HepG2 (cell line): Measurements from ENCODE around the gene PKD1L1. TPM values are rescaled to one million over a fixed set of nuclear protein-coding genes. Genes with fewer than 3 reads are reported as not detected.

Experiments
- ADNP ChIP-seq: sonication (generic); formaldehyde crosslinking; IDR thresholded peaks from 2 replicates; pipeline ENCODE4 v1.4.0; 2020; ENCODE audit warnings: missing genetic modification reagents
- ARNT ChIP-seq: fragments of 450-650 bp; IDR thresholded peaks from 2 replicates; pipeline ENCODE4 v1.6.1; 2017
- HIVEP1 ChIP-seq: sonication (generic); formaldehyde crosslinking; IDR thresholded peaks from 2 replicates; pipeline ENCODE4 v1.4.0; 2020; ENCODE audit warnings: mild to moderate bottlenecking, missing genetic modification reagents
- HOXD1 ChIP-seq: sonication (generic); formaldehyde crosslinking; IDR thresholded peaks from 2 replicates; pipeline ENCODE4 v1.5.0; 2020; ENCODE audit warnings: missing genetic modification reagents
- JUNB ChIP-seq: sonication (generic); formaldehyde crosslinking; IDR thresholded peaks from 2 replicates; pipeline ENCODE4 v1.8.0; 2022; ENCODE audit warnings: missing genetic modification reagents, mild to moderate bottlenecking, borderline replicate concordance
- KDM3A ChIP-seq: IDR thresholded peaks from 2 replicates; pipeline ENCODE4 v1.6.1; 2018; ENCODE audit warnings: low read depth, missing compliant biosample characterization
- NFE2L2 ChIP-seq: fragments of 150-350 bp; IDR thresholded peaks from 2 replicates; pipeline ENCODE4 v1.6.1; 2014; ENCODE audit warnings: low read length
- POLR2G ChIP-seq: fragments of 200-400 bp; formaldehyde crosslinking; IDR thresholded peaks from 2 replicates; pipeline ENCODE4 v1.6.1; 2018; ENCODE audit warnings: mild to moderate bottlenecking, low read depth, low read length, moderate library complexity
- RAD51 ChIP-seq: fragments of 450-650 bp; IDR thresholded peaks from 2 replicates; pipeline ENCODE4 v1.6.1; 2016; ENCODE audit warnings: borderline replicate concordance
- RBAK ChIP-seq: sonication (generic); formaldehyde crosslinking; IDR thresholded peaks from 2 replicates; pipeline ENCODE4 v1.5.1; 2020; ENCODE audit warnings: mild to moderate bottlenecking, missing genetic modification reagents
- RELA ChIP-seq: sonication (generic); formaldehyde crosslinking; IDR thresholded peaks from 2 replicates; pipeline ENCODE4 v1.4.0; 2020; ENCODE audit warnings: missing genetic modification reagents
- REPIN1 ChIP-seq: sonication (generic); formaldehyde crosslinking; IDR thresholded peaks from 2 replicates; pipeline ENCODE4 v1.8.0; 2022; ENCODE audit warnings: missing genetic modification reagents, low read depth, mild to moderate bottlenecking, borderline replicate concordance
- RFX3 ChIP-seq: IDR thresholded peaks from 2 replicates; pipeline ENCODE4 v1.6.1; 2016; ENCODE audit warnings: missing biosample characterization, missing genetic modification reagents
- U2AF1 ChIP-seq: fragments of 200-400 bp; formaldehyde crosslinking; optimal IDR thresholded peaks from 2 replicates; pipeline ENCODE3; 2017; ENCODE audit warnings: mild to moderate bottlenecking, low read depth, low read length
- ZNF326 ChIP-seq: sonication (generic); formaldehyde crosslinking; IDR thresholded peaks from 2 replicates; pipeline ENCODE4 v1.4.0; 2020; ENCODE audit warnings: missing genetic modification reagents, borderline replicate concordance
- ZNF460 ChIP-seq: sonication (generic); formaldehyde crosslinking; IDR thresholded peaks from 2 replicates; pipeline ENCODE4 v1.5.1; 2020; ENCODE audit warnings: missing genetic modification reagents, mild to moderate bottlenecking, borderline replicate concordance
- ZNF496 ChIP-seq: sonication (generic); formaldehyde crosslinking; IDR thresholded peaks from 2 replicates; pipeline ENCODE4 v1.8.1; 2023; ENCODE audit warnings: mild to moderate bottlenecking, moderate library complexity, missing genetic modification reagents; ENCODE audit not compliant: insufficient replicate concordance
- ZNF530 ChIP-seq: sonication (generic); formaldehyde crosslinking; IDR thresholded peaks from 2 replicates; pipeline ENCODE4 v1.5.0; 2020; ENCODE audit warnings: low read depth, mild to moderate bottlenecking, missing genetic modification reagents
- polyA plus RNA-seq, 8 experiments: library from polyadenylated mRNA; depleted of rRNA in 3 of 8; stranded (reverse) in 7 of 8; unstranded in 1 of 8; fragments of >200 nt; fragmentation: Illumina TruSeq in 4 of 8; extraction: Trizol in 4 of 8; gene quantifications; 2 replicates each; pipeline versions ENCODE4 v1.2.1 to v1.2.3, GENCODE V29; 2011 to 2016; ENCODE audit warnings: low read depth in 4 of 8, missing spikeins in 1 of 8, mixed read lengths in 1 of 8; ENCODE audit not compliant: insufficient read depth in 1 of 8
- total RNA-seq, 5 experiments: library from RNA; depleted of rRNA; stranded (reverse); fragments of >200 nt; fragmentation: Illumina TruSeq; extraction: Trizol; gene quantifications; 2 replicates each; pipeline ENCODE4 v1.2.3, GENCODE V29; 2016; ENCODE audit warnings: low read depth in 1 of 5
- TF ChIP-seq, protein P1 (sequence below): sonication (generic); formaldehyde crosslinking; IDR thresholded peaks from 2 replicates; pipeline ENCODE4 v1.5.0; 2020; ENCODE audit warnings: missing genetic modification reagents
- TF ChIP-seq, protein P2 (sequence below): sonication (generic); formaldehyde crosslinking; IDR thresholded peaks from 2 replicates; pipeline ENCODE4 v1.8.1; 2023; ENCODE audit warnings: mild to moderate bottlenecking, missing genetic modification reagents
- TF ChIP-seq, protein P3 (sequence below): sonication (generic); IDR thresholded peaks from 2 replicates; pipeline ENCODE4 v1.6.1; 2016; ENCODE audit warnings: low read depth, borderline replicate concordance
- TF ChIP-seq, protein P4 (sequence below): sonication (generic); formaldehyde crosslinking; IDR thresholded peaks from 2 replicates; pipeline ENCODE4 v1.5.0; 2020; ENCODE audit warnings: mild to moderate bottlenecking, missing genetic modification reagents
- TF ChIP-seq, protein P5 (sequence below): sonication (generic); formaldehyde crosslinking; IDR thresholded peaks from 2 replicates; pipeline ENCODE4 v1.8.0; 2022; ENCODE audit warnings: mild to moderate bottlenecking, missing genetic modification reagents; ENCODE audit not compliant: insufficient replicate concordance

PKD1L1 gene
- total and polyA plus RNA-seq, 2 of the 13 experiments (the other 11 are each of a cell fraction or from before 2014, with no cell fraction given) = 0.01 TPM; not detected in 1

DNA sequence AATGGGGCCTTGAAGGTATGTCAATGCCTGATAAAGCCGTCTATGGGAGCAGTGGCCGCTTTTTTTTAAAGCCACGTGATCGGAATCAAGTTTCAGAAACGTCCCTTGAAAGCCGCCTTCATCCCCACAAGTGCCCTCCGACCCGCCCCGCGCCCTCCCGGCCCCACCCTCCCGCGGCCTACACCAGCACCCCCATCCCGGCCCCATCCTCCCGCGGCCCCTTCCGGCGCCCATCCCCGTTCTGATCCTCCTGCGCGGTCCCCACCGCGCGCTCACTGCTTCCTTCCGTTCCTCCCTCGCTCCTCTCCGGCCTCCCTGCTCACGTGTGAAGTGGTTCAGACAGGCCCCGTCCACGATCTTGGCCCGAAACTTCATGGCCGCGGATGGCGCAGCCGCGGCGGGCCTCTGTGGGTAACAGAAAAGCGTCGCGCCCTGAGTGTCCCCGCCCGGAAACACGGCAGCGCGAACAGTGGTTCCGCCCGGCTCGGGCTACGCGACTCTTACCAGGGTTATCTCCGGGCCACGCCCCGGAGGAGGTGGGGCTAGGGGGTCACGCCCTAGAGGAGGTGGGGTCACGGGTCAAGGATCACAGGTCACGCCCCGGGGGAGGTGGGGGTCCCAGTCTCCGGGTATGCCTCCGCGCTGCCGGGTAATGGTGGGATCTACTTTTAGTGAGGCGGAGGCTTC lies 31.0 kb upstream of the PKD1L1 start, which contains the start of gene HUS1 (continued):
- TF ChIP-seq JUNB (CRISPR knock-in tag) (no peak), RBAK (CRISPR knock-in tag) (0 out of 2 replicates have a peak, but pooled peaks have one; percentile 51), KDM3A (CRISPR knock-in tag) (peak; percentile 86), ZNF496 (CRISPR knock-in tag) (no peak), RELA (CRISPR knock-in tag) (peak; percentile 61; the same call in 1 of the 2 replicates), REPIN1 (CRISPR knock-in tag) (peak; percentile 91), ZNF530 (no peak), NFE2L2 (no peak), ADNP (CRISPR knock-in tag) (no peak), HOXD1 (CRISPR knock-in tag) (peak; percentile 62; the same call in 1 of the 2 replicates), RFX3 (no peak), HIVEP1 (CRISPR knock-in tag) (peak; percentile 90), ZNF326 (CRISPR knock-in tag) (no peak), U2AF1 (peak; percentile 91), POLR2G (peak; percentile 93), RAD51 (no peak), ZNF460 (CRISPR knock-in tag) (peak; percentile 67; the same call in 1 of the 2 replicates), ARNT (no peak)
- TF ChIP-seq, protein P1, sequence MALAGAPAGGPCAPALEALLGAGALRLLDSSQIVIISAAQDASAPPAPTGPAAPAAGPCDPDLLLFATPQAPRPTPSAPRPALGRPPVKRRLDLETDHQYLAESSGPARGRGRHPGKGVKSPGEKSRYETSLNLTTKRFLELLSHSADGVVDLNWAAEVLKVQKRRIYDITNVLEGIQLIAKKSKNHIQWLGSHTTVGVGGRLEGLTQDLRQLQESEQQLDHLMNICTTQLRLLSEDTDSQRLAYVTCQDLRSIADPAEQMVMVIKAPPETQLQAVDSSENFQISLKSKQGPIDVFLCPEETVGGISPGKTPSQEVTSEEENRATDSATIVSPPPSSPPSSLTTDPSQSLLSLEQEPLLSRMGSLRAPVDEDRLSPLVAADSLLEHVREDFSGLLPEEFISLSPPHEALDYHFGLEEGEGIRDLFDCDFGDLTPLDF = peak; percentile 70; the same call in 1 of the 2 replicates
- TF ChIP-seq, protein P2, sequence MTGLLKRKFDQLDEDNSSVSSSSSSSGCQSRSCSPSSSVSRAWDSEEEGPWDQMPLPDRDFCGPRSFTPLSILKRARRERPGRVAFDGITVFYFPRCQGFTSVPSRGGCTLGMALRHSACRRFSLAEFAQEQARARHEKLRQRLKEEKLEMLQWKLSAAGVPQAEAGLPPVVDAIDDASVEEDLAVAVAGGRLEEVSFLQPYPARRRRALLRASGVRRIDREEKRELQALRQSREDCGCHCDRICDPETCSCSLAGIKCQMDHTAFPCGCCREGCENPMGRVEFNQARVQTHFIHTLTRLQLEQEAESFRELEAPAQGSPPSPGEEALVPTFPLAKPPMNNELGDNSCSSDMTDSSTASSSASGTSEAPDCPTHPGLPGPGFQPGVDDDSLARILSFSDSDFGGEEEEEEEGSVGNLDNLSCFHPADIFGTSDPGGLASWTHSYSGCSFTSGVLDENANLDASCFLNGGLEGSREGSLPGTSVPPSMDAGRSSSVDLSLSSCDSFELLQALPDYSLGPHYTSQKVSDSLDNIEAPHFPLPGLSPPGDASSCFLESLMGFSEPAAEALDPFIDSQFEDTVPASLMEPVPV (CRISPR knock-in tag) = no peak
- TF ChIP-seq, protein P3, sequence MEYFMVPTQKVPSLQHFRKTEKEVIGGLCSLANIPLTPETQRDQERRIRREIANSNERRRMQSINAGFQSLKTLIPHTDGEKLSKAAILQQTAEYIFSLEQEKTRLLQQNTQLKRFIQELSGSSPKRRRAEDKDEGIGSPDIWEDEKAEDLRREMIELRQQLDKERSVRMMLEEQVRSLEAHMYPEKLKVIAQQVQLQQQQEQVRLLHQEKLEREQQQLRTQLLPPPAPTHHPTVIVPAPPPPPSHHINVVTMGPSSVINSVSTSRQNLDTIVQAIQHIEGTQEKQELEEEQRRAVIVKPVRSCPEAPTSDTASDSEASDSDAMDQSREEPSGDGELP = no peak; the same call in 1 of the 2 replicates
- TF ChIP-seq, protein P4, sequence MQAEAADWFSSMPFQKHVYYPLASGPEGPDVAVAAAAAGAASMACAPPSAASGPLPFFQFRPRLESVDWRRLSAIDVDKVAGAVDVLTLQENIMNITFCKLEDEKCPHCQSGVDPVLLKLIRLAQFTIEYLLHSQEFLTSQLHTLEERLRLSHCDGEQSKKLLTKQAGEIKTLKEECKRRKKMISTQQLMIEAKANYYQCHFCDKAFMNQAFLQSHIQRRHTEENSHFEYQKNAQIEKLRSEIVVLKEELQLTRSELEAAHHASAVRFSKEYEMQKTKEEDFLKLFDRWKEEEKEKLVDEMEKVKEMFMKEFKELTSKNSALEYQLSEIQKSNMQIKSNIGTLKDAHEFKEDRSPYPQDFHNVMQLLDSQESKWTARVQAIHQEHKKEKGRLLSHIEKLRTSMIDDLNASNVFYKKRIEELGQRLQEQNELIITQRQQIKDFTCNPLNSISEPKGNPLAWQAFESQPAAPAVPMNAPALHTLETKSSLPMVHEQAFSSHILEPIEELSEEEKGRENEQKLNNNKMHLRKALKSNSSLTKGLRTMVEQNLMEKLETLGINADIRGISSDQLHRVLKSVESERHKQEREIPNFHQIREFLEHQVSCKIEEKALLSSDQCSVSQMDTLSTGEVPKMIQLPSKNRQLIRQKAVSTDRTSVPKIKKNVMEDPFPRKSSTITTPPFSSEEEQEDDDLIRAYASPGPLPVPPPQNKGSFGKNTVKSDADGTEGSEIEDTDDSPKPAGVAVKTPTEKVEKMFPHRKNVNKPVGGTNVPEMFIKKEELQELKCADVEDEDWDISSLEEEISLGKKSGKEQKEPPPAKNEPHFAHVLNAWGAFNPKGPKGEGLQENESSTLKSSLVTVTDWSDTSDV = no peak
- TF ChIP-seq, protein P5, sequence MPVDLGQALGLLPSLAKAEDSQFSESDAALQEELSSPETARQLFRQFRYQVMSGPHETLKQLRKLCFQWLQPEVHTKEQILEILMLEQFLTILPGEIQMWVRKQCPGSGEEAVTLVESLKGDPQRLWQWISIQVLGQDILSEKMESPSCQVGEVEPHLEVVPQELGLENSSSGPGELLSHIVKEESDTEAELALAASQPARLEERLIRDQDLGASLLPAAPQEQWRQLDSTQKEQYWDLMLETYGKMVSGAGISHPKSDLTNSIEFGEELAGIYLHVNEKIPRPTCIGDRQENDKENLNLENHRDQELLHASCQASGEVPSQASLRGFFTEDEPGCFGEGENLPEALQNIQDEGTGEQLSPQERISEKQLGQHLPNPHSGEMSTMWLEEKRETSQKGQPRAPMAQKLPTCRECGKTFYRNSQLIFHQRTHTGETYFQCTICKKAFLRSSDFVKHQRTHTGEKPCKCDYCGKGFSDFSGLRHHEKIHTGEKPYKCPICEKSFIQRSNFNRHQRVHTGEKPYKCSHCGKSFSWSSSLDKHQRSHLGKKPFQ (CRISPR knock-in tag) = peak; percentile 51
